ENCODE data around the gene ZNF423. TPM values are rescaled to one million over a fixed set of nuclear protein-coding genes. Genes with fewer than 3 reads are reported as not detected.
A peak's percentile ranks its signal among the peaks of the same experiment; 100 is the strongest.

The ZNF423 gene
- total RNA-seq, 6 experiments from 2014 or later: 0.43 to 1.2 (median 0.89) TPM

- Histone ChIP-seq H3K9me3 (no peaks in the 10 kb centered on the region), H3K4me3 (peak overlapping the region; percentile 32 to 63 (median 61)), H3K27ac (peak overlapping the region; percentile 31 to 70 (median 31)), H3K27me3 (no peaks in the 10 kb centered on the region), H3K4me1 (peaks cover 0 to 8% (median 0%) of the 10 kb centered on the region in 4 donors), H3K36me3 (no peaks in the 10 kb centered on the region)
- intact Hi-C loops (cut with DNase I): loop anchor here in 1 of 2 donors (5.0 kb wide), 1 partner anchor 64 kb away; no protein-coding TSS in a partner anchor
- peak in 2 of 4 donors; percentile 0 to 6 for ATAC-seq
- DNase-seq: peak in 1 of 3 donors; percentile 53
- TF ChIP-seq POLR2A (IDR thresholded peaks at IDR 0.05) (no peak), CTCF (IDR thresholded peaks at IDR 0.05) (no peak)
- 3% methylated on average over 7 of the region's 90 CpGs for WGBS (ENCODE audit: insufficient coverage, low coverage, low lambda C conversion rate, missing lambda C conversion rate)
These were observed 2.5 kb upstream of the ZNF423 start for GRCh38 chr16:49858200-49859124.

- H3K36me3 ChIP-seq: no peaks in the 10 kb centered on the region
- no peaks in the 10 kb centered on the region for H3K27me3 ChIP-seq
- peak in 2 of 3 donors; percentile 64 to 76 for DNase-seq
- WGBS (ENCODE audit: insufficient coverage, low coverage, low lambda C conversion rate, missing lambda C conversion rate): 3% methylated on average over 10 of the region's 52 CpGs
- TF ChIP-seq CTCF (IDR thresholded peaks at IDR 0.05) (peak; percentile 73 to 91 (median 86)), POLR2A (IDR thresholded peaks at IDR 0.05) (no peak)
- H3K4me3 ChIP-seq: peak overlapping the region; percentile 21 to 63 (median 61)
- H3K27ac ChIP-seq: peak overlapping the region in 1 of 3 donors; percentile 31
- peak; percentile 41 to 57 (median 44) for ATAC-seq
- H3K9me3 ChIP-seq: no peaks in the 10 kb centered on the region
- peaks cover 0 to 8% (median 0%) of the 10 kb centered on the region in 4 donors for H3K4me1 ChIP-seq
- intact Hi-C loops (cut with DNase I): loop anchor here in 1 of 2 donors (5.0 kb wide), 1 partner anchor 65 kb away; no protein-coding TSS in a partner anchor
These were observed 1.7 kb upstream of the ZNF423 start for GRCh38 chr16:49857423-49858181.

GRCh38 chr16:49856672-49857330 lies 889 bp upstream of the ZNF423 start:
- intact Hi-C loops (cut with DNase I): loop anchor here in 1 of 2 donors (5.0 kb wide), 1 partner anchor 66 kb away; no protein-coding TSS in a partner anchor
- DNase-seq (peak; percentile 81 to 82 (median 81)), ATAC-seq (peak; percentile 67 to 71 (median 68))
- H3K27me3 ChIP-seq: no peaks in the 10 kb centered on the region
- peak overlapping the region in 2 of 3 donors; percentile 15 to 31 for H3K27ac ChIP-seq
- no peaks in the 10 kb centered on the region for H3K9me3 ChIP-seq
- H3K4me1 ChIP-seq: peaks cover 0 to 8% (median 0%) of the 10 kb centered on the region in 4 donors
- WGBS (ENCODE audit: insufficient coverage, low coverage, low lambda C conversion rate, missing lambda C conversion rate): no CpG with 5 or more reads among the region's 86 CpGs
- peak overlapping the region; percentile 57 to 63 (median 61) for H3K4me3 ChIP-seq
- TF ChIP-seq CTCF (IDR thresholded peaks at IDR 0.05): peak in 1 of 4 donors; percentile 13
- TF ChIP-seq POLR2A (IDR thresholded peaks at IDR 0.05): no peak
- no peaks in the 10 kb centered on the region for H3K36me3 ChIP-seq

Data from right lobe of liver (tissue), 6 donors.